Testis (tissue), 2 donors: ENCODE results near the gene JAKMIP1.

Source experiments
- CTCF ChIP-seq, 3 experiments: fragments of 450-650 bp in 2 of 3; fragments of 200-600 bp in 1 of 3; sonication (generic) in 1 of 3; IDR thresholded peaks; one replicate each; pipeline ENCODE4 v1.5.1; 2016 to 2019; ENCODE audit warnings: antibody characterized with exemption in 3 of 3, mild to moderate bottlenecking in 2 of 3, moderate library complexity in 1 of 3
- POLR2A ChIP-seq: fragments of 450-650 bp; IDR thresholded peaks from one replicate; pipeline ENCODE4 v1.6.1; 2017; ENCODE audit warnings: antibody characterized with exemption, mild to moderate bottlenecking, moderate library complexity

GRCh38 chr4:6029254-6029653 is 171.1 kb downstream of the JAKMIP1 start:
- TF ChIP-seq CTCF (IDR thresholded peaks at IDR 0.05) = no peak
- no peak for TF ChIP-seq POLR2A
